ENCODE data around the gene GCH1. TPM values are rescaled to one million over a fixed set of nuclear protein-coding genes. Genes with fewer than 3 reads are reported as not detected.

Gene GCH1
- total RNA-seq, 2 experiments from 2014 or later: 35.4 to 38.1 TPM

DNA sequence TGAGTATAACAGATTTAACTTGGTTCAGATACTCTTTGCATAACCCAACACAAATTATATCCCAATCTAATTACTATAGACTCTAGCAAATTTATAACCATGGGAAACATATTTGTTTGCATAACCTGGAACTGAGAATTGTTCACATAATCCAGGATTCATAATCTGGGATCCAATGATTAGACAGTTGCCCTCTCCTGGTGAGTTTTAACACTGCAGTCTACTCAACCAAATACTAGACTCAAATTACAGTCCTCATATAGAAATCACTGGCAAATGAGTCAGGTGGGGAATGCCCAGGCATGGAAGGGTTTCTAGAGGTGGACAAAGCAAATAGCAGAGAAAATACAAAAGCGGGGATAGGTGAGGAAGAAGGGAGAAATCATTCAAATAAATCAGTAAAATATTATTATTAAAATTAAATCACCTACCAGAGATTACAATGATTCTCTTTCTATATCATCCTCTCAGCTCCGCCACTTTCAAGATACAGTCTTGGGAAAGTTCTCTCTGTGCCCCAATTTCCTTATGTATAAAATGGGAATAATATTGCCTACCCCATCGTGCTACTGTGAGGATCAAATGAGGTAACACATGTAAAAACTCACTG is 9.4 kb downstream of the GCH1 start:
- intact Hi-C loops (cut with micrococcal nuclease): no loop called here
- Mint-ChIP-seq H3K36me3 (ENCODE audit: low read depth) (peaks cover 7% of the 10 kb centered on the region), H3K4me3 (no peak overlapping the region), H3K27me3 (no peaks in the 10 kb centered on the region), H3K27ac (no peak overlapping the region), H3K9me3 (no peaks in the 10 kb centered on the region), H3K4me1 (ENCODE audit: low read depth) (peaks cover 51% of the 10 kb centered on the region)
- peak; percentile 83 for ATAC-seq
- ChIA-PET POLR2A (interaction anchor here (0.5 kb wide), 1 partner anchor 116 kb away, joined by 3 read pairs; no protein-coding TSS in a partner anchor), CTCF (interaction anchor here (1.0 to 2.0 kb wide), 4 partner anchors 10 to 12 kb away, joined by 5 to 9 read pairs (median 6); partner anchors contain the start of gene GCH1)
- peak; percentile 57 for DNase-seq
- TF ChIP-seq, protein P1, sequence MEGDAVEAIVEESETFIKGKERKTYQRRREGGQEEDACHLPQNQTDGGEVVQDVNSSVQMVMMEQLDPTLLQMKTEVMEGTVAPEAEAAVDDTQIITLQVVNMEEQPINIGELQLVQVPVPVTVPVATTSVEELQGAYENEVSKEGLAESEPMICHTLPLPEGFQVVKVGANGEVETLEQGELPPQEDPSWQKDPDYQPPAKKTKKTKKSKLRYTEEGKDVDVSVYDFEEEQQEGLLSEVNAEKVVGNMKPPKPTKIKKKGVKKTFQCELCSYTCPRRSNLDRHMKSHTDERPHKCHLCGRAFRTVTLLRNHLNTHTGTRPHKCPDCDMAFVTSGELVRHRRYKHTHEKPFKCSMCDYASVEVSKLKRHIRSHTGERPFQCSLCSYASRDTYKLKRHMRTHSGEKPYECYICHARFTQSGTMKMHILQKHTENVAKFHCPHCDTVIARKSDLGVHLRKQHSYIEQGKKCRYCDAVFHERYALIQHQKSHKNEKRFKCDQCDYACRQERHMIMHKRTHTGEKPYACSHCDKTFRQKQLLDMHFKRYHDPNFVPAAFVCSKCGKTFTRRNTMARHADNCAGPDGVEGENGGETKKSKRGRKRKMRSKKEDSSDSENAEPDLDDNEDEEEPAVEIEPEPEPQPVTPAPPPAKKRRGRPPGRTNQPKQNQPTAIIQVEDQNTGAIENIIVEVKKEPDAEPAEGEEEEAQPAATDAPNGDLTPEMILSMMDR (IDR thresholded peaks at IDR 0.05): peak; percentile 91

GRCh38 chr14:54891471-54892245 is 11.0 kb downstream of the GCH1 start:
- H3K27ac Mint-ChIP-seq: no peak overlapping the region
- H3K9me3 Mint-ChIP-seq: no peaks in the 10 kb centered on the region
- CTCF ChIA-PET: interaction anchor here (0.6 to 1.9 kb wide), 5 partner anchors 10 to 197 kb away, joined by 3 to 9 read pairs (median 4); no protein-coding TSS in a partner anchor
- no peak for ATAC-seq
- TF ChIP-seq, protein P1 (IDR thresholded peaks at IDR 0.05): no peak
- H3K36me3 Mint-ChIP-seq (ENCODE audit: low read depth): peaks cover 4% of the 10 kb centered on the region
- POLR2A ChIA-PET: no interaction called here
- peaks cover 53% of the 10 kb centered on the region for H3K4me1 Mint-ChIP-seq (ENCODE audit: low read depth)
- no peaks in the 10 kb centered on the region for H3K27me3 Mint-ChIP-seq
- no peak for DNase-seq
- H3K4me3 Mint-ChIP-seq: no peak overlapping the region
- intact Hi-C loops (cut with micrococcal nuclease): no loop called here

- ChIA-PET CTCF (interaction anchor here (1.0 to 1.9 kb wide), 5 partner anchors 8 to 117 kb away, joined by 3 to 9 read pairs (median 4); partner anchors contain the start of gene GCH1), POLR2A (interaction anchor here (0.9 kb wide), 1 partner anchor 9 kb away, joined by 3 read pairs; no protein-coding TSS in a partner anchor)
- no peaks in the 10 kb centered on the region for H3K27me3 Mint-ChIP-seq
- no peak overlapping the region for H3K4me3 Mint-ChIP-seq
- H3K27ac Mint-ChIP-seq: peak overlapping the region; percentile 31
- TF ChIP-seq, protein P1 (IDR thresholded peaks at IDR 0.05): no peak
- H3K36me3 Mint-ChIP-seq (ENCODE audit: low read depth): peaks cover 3% of the 10 kb centered on the region
- DNase-seq (no peak), ATAC-seq (no peak)
- H3K4me1 Mint-ChIP-seq (ENCODE audit: low read depth): peaks cover 51% of the 10 kb centered on the region
- intact Hi-C loops (cut with micrococcal nuclease): no loop called here
- H3K9me3 Mint-ChIP-seq: no peaks in the 10 kb centered on the region
Observed at GRCh38 chr14:54890788-54891187, 11.8 kb downstream of the GCH1 start.

- H3K4me1 Mint-ChIP-seq (ENCODE audit: low read depth): peaks cover 47% of the 10 kb centered on the region
- H3K9me3 Mint-ChIP-seq: no peaks in the 10 kb centered on the region
- CTCF ChIA-PET: interaction anchor here (1.3 to 1.9 kb wide), 2 partner anchors 8 to 13 kb away, joined by 7 to 9 read pairs; partner anchors contain the start of gene GCH1
- H3K4me3 Mint-ChIP-seq: no peak overlapping the region
- TF ChIP-seq, protein P1 (IDR thresholded peaks at IDR 0.05): no peak
- POLR2A ChIA-PET: no interaction called here
- no peaks in the 10 kb centered on the region for H3K27me3 Mint-ChIP-seq
- intact Hi-C loops (cut with micrococcal nuclease): loop anchor here (10.0 kb wide), 1 partner anchor 325 kb away; the partner anchor contains the start of gene SAMD4A
- H3K27ac Mint-ChIP-seq: peak overlapping the region; percentile 34
- ATAC-seq (peak; percentile 60), DNase-seq (no peak)
- H3K36me3 Mint-ChIP-seq (ENCODE audit: low read depth): peaks cover 3% of the 10 kb centered on the region
Observed at GRCh38 chr14:54889919-54890318, 12.7 kb downstream of the GCH1 start.

Data from activated CD8-positive, alpha-beta T cell treated with anti-CD3 and anti-CD28 coated beads for 36 hours (primary cell).